HG03135 (cell line): ENCODE measurements around the gene PPP4R3A.
"Not testable (repeated sequence)": the region's sequence is repeated elsewhere in the genome, so short reads cannot be mapped to it uniquely, and the experiment has no call there.

ENCODE experiments used
- ATAC-seq: cut with Tn5 transposase; IDR thresholded peaks from one replicate; pipeline ENCODE4 v1.9.1; 2021; ENCODE audit warnings: mild to moderate bottlenecking, moderate library complexity; ENCODE audit not compliant: unreplicated experiment

PPP4R3A gene

GRCh38 chr14:91506226-91506625, 3.9 kb downstream of the PPP4R3A start:
- ATAC-seq: no peak

GRCh38 chr14:91503000-91503504, 7.1 kb downstream of the PPP4R3A start:
- no peak for ATAC-seq

GRCh38 chr14:91501951-91502930, 7.9 kb downstream of the PPP4R3A start:
- no peak for ATAC-seq

- ATAC-seq: no peak
Observed at GRCh38 chr14:91501348-91501747, 8.8 kb downstream of the PPP4R3A start.

- no peak for ATAC-seq
Observed at GRCh38 chr14:91496790-91497189, 13.3 kb downstream of the PPP4R3A start.

- not testable (repeated sequence) for ATAC-seq
Observed at GRCh38 chr14:91494392-91495065, 15.6 kb downstream of the PPP4R3A start.

- ATAC-seq: no peak
Observed at GRCh38 chr14:91493169-91493568, 16.9 kb downstream of the PPP4R3A start.

- no peak for ATAC-seq
Observed at GRCh38 chr14:91484744-91485143, 25.4 kb downstream of the PPP4R3A start.

- ATAC-seq: no peak
Observed at GRCh38 chr14:91484186-91484585, 25.9 kb downstream of the PPP4R3A start.

- no peak for ATAC-seq
Observed at GRCh38 chr14:91482263-91483013, 27.7 kb downstream of the PPP4R3A start.

- ATAC-seq: no peak
Observed at GRCh38 chr14:91477388-91477787, 32.7 kb downstream of the PPP4R3A start.

GRCh38 chr14:91473046-91473445, 37.1 kb downstream of the PPP4R3A start:
- no peak for ATAC-seq

GRCh38 chr14:91470216-91470615, 39.9 kb downstream of the PPP4R3A start:
- ATAC-seq: no peak

GRCh38 chr14:91466192-91466591, 43.9 kb downstream of the PPP4R3A start:
- ATAC-seq: no peak

- no peak for ATAC-seq
Observed at GRCh38 chr14:91464615-91465205, 45.4 kb downstream of the PPP4R3A start.

- ATAC-seq: no peak
Observed at GRCh38 chr14:91458612-91459011, 51.5 kb downstream of the PPP4R3A start.

- no peak for ATAC-seq
Observed at GRCh38 chr14:91456283-91456682, 53.8 kb downstream of the PPP4R3A start.

GRCh38 chr14:91454580-91454979, 55.5 kb downstream of the PPP4R3A start:
- no peak for ATAC-seq

GRCh38 chr14:91454155-91454554, 56.0 kb downstream of the PPP4R3A start:
- ATAC-seq: no peak

GRCh38 chr14:91453744-91454143, 56.4 kb downstream of the PPP4R3A start:
- no peak for ATAC-seq
